ENCODE results near the gene MN1.

MN1 gene

GRCh38 chr22:27719036-27719347 lies 82.6 kb downstream of the MN1 start:
- in situ Hi-C loops (cut with MboI; ENCODE audit: low sequenced_read_pairs) = no loop called here

DNA sequence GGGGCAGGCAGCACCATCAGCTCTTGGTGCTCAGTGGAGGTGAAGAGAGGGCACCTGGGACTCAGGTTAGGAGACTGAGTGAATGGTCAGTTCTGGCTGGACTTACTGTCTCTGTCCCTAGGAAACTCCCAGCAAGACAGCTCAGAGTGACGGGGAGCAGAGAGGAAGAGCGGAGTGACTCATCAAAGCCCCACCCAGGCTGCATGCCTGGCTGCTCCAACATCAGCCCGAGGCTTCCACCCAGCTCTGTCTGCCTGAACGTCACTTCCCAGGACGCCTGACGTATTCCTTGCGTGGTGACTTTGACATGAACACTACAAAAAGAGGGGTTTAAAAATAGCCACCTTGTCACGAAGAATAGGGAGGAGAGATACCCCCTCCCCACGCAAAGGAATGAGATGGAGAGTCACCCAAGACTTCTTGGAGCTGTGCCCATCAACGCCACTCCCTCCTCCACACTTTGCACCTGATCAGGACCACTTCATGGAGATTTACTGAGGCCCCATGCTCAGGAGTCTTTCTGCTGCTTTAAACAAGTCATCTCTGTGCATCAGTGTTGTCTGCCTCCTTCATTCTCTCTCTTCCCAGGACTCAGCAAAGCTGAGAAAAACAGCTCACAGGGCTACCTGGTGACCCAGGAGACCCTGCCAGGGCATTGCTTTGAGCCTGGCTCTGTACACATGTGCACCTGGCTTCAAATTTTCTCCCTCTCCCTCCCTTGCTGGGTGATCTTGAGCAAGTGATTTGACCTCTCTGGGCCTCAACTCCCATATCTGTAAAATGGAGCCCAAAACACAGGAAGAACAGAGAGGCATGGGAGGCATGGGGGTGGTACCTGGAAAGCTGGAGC lies 83.1 kb downstream of the MN1 start:
- in situ Hi-C loops (cut with MboI; ENCODE audit: low sequenced_read_pairs) = no loop called here

- in situ Hi-C loops (cut with MboI; ENCODE audit: low sequenced_read_pairs) = no loop called here
Measured at GRCh38 chr22:27717094-27717493, 84.5 kb downstream of the MN1 start.

- in situ Hi-C loops (cut with MboI; ENCODE audit: low sequenced_read_pairs) = no loop called here
Measured at GRCh38 chr22:27716074-27716473, 85.5 kb downstream of the MN1 start.

GRCh38 chr22:27715106-27715505 lies 86.5 kb downstream of the MN1 start:
- in situ Hi-C loops (cut with MboI; ENCODE audit: low sequenced_read_pairs) = no loop called here

DNA sequence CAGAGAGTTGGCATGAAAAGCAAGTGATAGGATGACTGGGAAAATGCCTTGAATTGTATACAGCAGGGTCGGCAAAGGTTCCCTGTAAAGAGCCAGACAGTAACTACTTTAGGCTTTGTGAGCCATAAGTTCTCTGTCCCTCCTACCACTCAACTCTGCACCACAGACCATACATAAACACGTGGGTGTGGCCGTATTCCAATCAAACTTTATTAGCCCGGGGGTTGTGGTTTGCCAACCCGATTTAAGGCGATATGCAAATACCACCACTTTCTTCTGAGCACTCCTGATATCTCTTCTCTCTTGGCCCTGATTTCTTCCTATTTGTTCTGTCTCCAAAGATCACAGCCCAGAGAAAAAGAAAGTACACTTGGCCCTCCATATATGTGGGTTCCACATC lies 87.5 kb downstream of the MN1 start:
- in situ Hi-C loops (cut with MboI; ENCODE audit: low sequenced_read_pairs) = no loop called here

GRCh38 chr22:27713461-27713860 lies 88.1 kb downstream of the MN1 start:
- in situ Hi-C loops (cut with MboI; ENCODE audit: low sequenced_read_pairs) = no loop called here

GRCh38 chr22:27711756-27712155 lies 89.8 kb downstream of the MN1 start:
- in situ Hi-C loops (cut with MboI; ENCODE audit: low sequenced_read_pairs) = no loop called here

DNA sequence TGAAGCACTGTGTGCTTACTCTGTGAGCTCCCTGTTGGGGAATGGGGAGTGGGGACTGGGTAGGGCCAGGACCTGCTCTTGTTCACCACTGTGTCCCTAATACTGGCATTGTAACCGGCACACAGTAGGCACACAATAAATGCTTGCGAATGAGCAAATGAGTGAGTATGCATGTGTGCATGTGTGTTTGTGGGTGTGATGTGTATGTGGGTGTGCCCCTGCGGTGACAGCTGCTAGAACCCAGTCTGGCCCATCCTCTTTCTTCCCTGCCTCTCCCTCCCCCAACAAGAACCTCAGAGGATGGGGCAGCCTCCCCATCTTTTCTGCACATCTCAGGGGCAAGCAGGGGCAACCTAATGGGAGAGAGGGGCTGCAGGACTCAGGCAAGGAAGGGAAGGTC lies 90.5 kb downstream of the MN1 start:
- in situ Hi-C loops (cut with MboI; ENCODE audit: low sequenced_read_pairs) = no loop called here

DNA sequence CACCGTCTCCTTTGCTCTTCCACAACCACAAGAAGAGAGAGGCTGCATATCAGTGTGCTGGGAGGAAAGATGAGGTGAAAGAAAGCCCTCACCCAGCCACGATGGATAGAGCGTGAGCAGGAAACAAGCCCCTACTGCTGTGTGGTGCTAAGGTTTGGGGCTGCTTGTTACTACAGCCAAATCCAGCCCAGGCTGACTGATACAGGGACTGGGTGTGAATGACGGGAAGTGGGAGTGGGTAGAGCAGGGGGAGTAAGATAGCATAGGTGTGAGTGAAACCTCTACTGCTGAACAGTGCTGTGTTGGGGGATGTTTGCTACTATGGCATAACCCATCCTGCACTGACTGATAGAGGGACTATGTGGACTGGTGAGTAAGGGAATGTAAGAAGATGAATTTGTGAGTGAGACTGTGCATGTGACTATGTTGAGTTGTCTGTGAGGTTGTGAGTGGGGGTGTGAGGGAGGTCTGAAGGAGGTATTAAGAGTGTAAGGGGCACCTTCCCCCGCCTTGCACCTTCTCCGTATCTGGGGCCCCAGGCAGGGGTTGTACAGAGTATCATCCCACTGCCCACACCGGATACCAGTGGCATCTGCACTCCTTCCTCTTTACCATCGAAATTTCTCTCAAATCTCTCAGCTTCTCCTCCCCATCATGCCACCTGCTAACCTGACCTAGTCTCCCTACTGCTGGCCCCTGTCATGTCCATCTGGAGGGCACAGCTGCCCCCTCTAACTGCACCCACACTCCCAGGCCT lies 91.5 kb downstream of the MN1 start:
- in situ Hi-C loops (cut with MboI; ENCODE audit: low sequenced_read_pairs) = no loop called here

DNA sequence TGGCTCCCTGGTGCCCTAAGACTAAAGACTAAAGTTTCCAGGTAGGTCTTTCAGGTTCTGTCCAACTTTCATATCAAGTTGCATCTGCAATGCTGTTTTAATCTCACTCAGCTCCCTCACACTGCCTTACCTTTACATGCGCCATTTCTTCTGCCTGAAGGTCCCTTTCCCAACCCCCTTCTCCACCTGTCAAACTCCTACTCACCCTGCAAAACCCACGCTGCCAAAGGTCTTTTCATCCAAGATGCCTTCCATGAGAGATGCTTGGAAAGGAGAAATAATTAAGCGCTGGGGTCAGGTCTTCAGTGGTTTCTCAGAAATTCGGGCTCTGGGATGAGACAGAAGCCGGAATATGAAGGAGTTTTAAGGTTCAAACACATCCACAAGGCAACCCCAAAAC lies 95.1 kb downstream of the MN1 start:
- in situ Hi-C loops (cut with MboI; ENCODE audit: low sequenced_read_pairs) = no loop called here

DNA sequence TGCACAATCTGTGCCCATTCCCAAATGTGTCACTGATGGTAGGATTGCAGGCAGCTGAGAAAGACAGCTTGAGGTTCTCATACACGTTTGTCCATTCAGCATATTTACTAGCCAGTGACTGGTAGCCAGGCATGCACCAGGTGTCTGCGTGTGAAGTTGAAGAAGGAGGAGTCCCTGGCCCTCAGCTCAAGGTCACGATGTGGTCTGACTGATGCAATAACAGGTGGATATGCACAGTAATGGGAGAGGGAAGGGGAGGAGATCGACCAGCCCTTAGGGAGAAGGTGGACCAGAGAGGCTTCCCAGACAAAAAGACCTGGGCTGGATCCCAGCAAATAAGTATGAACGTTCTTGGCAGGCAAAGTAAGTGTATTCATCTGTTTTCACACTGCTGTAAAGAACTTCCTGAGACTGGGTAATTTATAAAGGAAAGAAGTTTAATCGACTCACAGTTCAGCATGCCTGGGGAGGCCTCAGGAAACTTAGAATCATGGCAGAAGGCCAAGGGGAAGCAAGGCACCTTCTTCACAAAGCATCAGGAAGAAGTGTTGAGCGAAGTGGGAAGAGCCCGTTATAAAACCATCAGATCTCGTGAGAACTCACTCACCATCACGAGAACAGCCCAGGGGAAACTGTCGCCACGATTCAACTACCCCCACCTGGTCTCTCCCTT lies 96.0 kb downstream of the MN1 start:
- in situ Hi-C loops (cut with MboI; ENCODE audit: low sequenced_read_pairs) = no loop called here

- in situ Hi-C loops (cut with MboI; ENCODE audit: low sequenced_read_pairs) = no loop called here
Measured at GRCh38 chr22:27704581-27704980, 97.0 kb downstream of the MN1 start.

GRCh38 chr22:27699383-27700019 lies 102.1 kb downstream of the MN1 start:
- in situ Hi-C loops (cut with MboI; ENCODE audit: low sequenced_read_pairs) = no loop called here

- in situ Hi-C loops (cut with MboI; ENCODE audit: low sequenced_read_pairs) = no loop called here
Measured at GRCh38 chr22:27698813-27699212, 102.7 kb downstream of the MN1 start.

Data from HL-60/S4 treated with phorbol 12-myristate 13-acetate at 8.2 ng/mL for 4 days and 3 days (cell line).